HG03439 (cell line): Measurements from ENCODE around the gene NTMT1.
"Not testable (repeated sequence)": the region's sequence is repeated elsewhere in the genome, so short reads cannot be mapped to it uniquely, and the experiment has no call there.

Experiments
- ATAC-seq: cut with Tn5 transposase; IDR thresholded peaks from one replicate; pipeline ENCODE4 v1.9.1; 2021; ENCODE audit warnings: mild to moderate bottlenecking, moderate library complexity; ENCODE audit not compliant: unreplicated experiment

NTMT1 gene, protein sequence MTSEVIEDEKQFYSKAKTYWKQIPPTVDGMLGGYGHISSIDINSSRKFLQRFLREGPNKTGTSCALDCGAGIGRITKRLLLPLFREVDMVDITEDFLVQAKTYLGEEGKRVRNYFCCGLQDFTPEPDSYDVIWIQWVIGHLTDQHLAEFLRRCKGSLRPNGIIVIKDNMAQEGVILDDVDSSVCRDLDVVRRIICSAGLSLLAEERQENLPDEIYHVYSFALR

DNA sequence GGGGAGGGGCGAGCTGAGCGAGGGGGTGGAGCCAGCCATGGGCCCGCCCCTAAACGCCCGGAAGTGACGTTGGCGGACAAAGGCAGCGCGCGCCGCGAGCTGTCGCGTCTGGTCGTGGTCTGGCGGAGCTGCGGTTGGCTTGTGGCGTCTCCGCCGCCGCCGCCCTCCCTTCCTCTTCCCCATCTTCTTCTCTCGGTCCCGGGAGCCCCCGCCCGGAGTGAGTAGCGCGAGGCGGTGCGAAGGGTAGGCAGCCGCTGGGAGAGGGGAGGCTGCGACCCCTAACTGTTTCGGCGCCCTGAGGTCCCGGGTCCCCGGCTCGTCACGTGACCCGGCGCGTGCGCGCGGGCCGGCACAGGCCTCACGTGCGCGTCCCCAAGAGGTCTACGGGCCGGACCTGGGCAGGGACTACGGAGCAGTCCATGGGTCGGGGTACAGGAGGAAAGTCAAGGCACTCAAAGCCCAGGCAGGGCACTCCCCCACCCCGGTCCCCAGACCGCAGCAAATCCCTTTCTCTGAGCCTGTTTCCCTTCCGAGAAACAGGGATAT lies at the start of gene NTMT1:
Gene NTMT1 (plus strand): TSS at position 85 of the 546 bp plus-strand sequence. CDS start 6,541 bp downstream, outside the sequence.
- peak; percentile 71 for ATAC-seq

DNA sequence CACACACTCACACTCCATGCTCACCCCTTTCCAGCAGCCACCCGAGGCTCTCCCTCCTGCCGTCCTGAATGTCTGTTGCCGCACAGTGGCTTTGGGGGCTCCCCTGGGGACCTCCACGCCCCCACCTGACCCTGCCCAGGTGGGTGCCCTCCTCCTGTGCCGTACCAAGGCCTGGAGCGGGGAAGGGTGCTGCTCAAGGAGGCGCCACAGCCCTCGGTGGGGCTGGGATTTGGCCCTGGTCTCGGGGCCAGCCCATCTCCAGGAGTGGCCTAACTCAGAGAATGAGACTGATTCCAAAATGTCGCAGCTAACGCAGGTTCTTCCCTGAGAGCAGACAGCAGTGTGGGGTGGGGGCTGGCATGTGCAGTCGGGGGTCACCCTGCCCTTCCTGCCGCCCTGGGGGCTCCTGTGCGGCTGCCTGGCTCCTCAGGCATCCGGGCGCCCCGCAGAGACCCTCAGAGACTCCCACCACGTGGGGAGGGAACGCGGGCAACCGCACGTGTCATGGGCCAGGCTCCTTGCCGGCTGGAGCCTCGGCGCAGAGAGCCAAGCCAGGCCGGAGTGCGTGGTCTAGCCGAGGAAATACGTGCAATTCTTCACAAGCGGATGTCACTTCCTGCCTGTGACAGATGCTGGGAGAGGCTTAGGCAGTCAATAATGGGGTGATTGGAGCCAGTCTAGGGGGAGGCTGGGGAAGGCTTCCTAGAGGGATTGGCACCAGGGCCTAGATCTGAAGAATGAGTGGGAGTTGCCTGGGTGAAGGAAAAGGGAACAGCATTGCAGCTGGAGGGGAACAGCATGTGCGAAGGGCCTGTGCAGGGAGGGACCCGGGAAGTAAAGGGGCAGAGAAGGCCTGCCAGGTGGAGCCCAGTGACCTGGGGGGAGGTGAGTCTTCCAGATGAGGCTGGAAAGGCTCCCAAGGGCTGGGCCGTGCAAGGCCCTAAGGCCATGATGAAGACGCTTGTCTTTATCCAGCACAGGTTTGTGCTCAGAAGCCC lies 49.1 kb upstream of the NTMT1 start:
- ATAC-seq = no peak

DNA sequence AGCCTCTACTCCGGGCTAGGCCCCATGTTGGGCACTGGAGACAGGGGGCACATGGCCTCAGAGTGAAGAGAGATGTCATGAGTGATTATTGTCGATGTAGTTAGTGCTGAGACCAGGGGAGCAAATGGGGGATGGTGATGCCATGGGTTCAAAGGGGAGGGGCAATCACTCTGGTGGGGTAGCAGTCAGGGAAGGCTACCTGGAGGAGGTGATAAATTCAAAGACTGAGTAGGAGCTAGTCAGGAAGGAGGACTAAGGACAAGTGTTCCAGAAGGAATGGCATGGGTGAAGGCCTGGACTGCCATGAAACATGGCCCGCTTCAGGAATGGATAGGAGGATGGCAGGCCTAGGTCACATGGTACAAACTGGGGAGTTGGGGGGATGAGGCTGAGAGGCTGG lies 46.7 kb upstream of the NTMT1 start:
- no peak for ATAC-seq

DNA sequence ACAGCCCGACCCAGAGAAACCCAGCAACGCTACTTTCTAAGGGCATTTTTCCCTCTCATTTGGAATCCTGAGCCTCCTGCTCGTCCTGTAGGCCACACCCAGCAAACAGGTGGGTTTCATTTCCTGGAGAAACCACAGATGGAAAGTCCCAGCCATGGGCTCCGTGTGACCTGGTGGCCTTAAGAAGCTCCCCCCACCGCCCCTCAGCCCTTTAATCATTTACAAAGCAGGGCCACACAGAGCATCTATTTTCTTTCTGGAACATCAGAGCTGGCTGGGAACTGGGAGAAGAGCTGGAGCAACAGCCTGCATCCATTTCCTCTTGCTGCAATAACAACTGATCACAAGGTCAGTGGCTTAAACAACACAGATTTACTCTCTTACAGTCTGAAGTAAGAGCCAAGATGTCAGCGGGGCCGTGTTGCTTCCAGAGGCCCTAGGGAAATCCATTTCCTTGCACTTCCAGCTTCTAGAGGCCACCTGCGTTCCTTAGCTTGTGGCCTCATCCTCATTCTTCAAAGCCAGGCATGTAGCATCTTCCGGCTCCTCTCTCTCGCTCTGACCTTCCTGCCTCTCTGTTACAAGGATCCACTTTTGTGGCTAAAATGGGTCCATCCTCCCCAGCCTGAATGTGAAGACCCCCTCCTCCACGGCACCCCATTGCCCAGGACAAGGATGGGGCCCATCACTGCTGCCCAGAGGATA lies 45.6 kb upstream of the NTMT1 start:
- ATAC-seq = no peak

DNA sequence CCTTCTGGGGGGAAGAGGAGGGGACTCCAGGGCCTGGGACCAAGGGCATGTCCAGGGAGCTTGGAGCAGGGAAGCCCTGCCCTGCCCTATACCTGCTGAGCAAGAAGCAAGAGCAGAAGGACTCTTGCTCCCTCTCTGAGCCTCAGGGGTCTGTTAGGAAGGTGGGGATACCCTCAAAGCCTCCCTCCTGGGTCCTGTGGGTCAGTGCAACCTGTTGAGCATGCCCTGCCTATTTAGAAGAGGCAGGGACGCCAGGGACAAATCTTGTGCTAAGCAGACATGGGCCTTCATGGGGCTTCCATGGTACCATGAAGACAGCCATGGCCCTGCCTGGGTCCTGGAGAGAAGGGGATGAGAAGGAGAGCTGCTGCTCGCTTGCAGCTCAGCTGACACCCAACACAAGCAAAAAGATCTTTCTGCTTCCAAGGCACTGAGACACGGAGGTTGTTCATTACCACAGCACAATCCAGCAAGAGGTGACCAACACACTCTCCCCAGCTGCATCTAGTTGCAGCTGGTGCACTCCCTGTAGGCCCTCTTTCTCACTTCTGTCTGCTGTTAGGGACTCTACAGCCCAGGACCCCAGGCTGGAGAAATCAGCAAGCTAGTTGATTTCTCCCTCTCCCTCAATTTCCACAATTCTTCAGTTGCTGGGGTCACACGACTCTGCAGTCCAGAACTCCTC lies 44.3 kb upstream of the NTMT1 start:
- ATAC-seq = no peak

DNA sequence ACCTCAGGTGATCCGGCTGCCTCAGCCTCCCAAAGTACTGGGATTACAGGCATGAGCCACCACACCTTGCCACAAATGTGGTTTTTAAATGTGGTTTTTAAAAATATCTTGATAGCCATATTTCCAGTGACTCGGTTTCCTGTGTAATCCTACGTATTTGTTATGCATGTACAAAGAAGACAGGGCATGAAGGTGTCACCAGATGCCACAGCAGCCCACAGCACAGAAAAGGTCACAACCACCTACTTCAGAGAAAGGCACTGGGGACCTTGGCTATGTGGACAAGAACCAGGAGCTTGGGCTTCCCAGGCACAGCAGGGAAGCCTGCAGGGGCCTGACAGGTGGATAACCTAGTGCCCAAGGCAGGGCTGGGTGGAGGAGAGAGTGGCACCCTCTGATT lies 43.1 kb upstream of the NTMT1 start:
- no peak for ATAC-seq

DNA sequence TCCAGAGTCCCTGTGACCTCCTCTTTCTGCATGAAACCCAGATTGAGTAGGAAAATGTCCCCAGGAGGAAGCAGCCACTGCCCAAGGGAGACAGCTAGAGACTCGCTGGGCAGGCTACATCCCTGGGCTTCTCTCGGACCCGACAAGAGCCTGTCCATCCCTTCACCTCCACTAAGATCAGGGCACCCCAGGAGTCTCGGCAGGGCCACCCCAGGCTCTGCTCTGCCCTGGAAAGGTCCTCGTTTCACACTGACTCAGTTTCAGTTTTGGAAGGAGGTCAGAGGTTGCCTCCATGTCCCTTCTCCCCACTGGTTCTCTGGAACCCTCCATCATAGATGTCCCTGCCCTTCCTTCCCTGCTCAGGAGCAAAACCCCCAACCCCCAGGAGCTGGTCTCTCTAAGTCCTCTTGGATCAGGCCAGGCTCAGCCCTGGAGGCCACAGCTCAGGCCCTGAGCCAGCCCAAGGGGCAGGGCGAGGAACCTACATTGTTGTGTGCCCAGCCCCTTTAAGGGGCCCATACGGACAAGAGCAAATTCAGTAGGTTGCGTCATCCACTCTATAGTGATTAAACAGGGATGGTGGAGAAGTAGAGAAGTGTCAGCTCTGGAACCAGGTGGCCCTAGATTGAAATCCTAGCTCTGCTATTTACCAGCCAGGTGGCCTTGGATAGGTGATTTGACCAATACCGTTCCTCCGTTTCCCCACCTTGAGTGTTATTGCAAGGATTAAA lies 42.5 kb upstream of the NTMT1 start:
- ATAC-seq = no peak

DNA sequence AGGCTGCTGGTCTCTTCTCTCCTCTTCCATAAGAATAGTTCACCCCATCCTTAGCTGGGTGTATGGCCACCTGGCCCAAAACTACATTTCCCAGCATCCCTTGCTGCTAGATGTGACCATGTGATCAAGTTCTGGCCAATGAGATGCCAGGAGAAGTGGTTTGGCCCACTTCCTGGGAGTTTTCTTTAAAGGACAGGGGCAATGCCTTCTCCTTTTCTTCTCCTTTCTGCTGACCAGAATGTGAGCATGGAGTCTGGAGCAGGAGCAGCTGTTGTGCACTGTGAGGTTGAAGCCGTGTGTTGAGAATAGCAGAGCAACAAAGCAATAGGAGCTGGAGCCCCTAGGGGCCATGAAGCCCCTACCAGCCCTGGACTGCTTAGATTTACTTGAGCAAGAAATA lies 41.8 kb upstream of the NTMT1 start:
- no peak for ATAC-seq

DNA sequence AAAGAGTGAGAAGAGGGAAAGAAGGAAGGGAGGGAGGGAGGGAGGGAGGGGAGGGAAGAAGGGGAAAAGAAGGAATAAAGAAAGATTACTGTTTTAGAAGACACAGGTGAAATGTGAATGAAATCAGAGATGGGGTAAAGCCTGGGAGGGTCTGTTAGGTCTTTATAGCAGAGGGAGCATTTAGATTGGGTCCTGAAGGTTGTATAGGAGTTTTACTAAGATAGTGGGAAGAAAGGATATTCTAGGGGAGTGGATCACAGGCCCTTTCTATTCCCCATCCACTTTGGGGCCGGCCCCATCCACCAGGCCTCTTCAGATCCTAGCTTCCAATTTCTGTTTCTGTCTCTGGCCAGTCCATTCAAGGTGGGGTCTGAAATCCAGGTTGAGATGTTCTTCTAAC lies 40.6 kb upstream of the NTMT1 start:
- no peak for ATAC-seq

DNA sequence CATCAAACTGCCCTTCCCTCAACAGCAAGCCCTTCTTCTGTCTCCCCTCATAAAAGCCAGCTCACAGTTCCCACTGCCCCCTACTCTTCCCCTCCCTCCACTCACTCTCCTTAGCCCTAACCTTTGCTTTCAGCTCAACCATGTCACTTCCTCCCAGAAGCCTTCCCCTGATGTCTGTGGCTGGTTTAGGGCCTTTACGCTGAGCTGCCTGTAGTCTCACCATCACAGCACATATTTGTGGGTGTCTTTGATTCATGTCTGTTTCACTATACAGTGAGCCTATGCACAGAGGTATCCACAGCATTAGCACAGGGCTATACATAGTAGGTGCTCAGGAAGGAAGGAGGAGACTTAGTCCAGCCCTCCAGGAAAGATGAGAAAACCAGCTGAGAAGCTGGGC lies 39.7 kb upstream of the NTMT1 start:
- no peak for ATAC-seq

DNA sequence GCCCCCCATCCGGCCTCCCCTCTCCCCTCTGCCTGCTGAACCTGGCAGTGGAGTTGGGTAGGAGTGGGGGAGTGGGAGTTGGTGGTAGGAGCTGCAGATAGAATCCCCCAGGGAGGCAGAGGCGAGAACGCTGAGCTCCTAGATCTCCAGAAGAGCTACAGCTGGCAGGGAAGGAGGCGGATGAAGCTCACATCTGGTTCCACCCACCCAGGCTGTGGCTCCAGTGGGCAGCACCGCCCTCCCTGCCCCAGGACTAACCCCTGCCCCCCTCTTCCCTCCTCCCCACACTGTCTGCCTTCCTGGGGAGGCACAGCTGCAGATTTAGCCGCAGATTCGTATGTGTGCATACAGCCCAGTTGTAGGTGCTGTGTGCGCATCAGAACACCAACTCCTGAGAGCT lies 39.3 kb upstream of the NTMT1 start:
- ATAC-seq = no peak

DNA sequence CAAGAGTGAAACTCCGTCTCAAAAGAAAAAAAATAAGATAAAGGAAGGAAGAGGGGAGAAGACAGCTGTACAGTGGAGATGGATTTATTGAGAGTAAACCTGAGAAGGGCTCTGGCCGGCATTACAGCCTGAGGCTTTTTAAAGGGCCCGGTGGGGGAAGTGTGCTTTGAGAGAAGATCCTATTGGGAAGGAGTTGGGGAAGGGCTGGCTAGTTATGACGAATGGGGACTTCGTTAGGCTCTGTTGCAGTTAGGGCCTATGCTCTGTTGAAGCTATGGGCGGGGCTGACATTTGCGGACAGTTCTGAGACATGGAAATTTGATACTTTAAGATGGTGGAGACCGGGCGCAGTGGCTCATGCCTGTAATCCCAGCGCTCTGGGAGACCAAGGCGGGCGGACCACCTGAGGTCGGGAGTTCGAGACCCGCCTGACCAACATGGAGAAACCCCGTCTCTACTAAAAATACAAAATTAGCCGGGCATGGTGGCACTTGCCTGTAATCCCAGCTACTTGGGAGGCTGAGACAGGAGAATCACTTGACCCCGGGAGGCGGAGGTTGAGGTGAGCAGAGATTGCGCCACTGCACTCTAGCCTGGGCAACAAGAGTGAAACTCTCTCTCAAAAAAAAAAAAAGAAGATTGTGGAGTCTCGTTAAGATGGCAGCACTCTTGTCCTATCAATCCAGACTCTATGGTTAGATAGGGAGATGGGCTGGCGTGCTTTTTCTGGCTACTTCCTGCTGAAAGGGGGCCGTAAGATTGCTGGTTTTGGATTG lies 38.3 kb upstream of the NTMT1 start:
- ATAC-seq = no peak

DNA sequence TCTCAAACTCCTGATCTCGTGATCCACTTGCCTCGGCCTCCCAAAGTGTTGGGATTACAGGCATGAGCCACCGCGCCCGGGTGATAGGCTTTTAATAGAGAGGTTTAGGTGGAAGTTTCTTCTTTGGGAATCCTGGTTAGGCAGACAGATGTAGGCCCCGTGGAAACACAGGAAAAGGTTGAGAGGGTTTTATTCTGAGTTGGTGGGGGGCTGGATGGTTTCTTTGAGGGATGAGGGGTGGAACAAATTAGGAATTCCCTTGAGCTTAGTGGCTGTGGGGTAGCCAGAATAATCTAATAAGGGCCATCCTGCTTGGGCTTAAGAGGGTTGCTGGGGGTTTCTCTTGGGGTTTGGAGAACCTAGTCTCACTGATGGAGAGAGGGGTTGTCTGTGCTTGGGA lies 35.5 kb upstream of the NTMT1 start:
- no peak for ATAC-seq

DNA sequence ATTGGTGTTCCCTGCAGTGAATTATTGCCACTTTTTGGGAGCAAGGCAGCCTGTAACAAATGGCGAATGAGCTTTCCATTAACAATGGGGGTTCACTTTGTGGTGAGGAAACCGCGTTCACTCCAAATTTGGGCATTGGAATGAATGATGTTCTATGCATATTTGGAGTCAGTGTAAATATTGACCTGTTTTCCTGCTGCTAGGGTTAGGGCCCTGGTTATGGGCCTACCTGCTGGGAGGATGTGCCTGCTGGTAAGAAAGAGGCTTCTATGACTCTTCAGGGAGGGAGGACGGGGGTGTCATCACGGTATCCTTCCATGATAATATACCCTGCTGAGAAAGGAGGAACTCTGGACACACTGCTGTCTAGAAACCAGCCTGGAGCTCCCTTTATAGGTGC lies 34.0 kb upstream of the NTMT1 start:
- ATAC-seq = no peak

DNA sequence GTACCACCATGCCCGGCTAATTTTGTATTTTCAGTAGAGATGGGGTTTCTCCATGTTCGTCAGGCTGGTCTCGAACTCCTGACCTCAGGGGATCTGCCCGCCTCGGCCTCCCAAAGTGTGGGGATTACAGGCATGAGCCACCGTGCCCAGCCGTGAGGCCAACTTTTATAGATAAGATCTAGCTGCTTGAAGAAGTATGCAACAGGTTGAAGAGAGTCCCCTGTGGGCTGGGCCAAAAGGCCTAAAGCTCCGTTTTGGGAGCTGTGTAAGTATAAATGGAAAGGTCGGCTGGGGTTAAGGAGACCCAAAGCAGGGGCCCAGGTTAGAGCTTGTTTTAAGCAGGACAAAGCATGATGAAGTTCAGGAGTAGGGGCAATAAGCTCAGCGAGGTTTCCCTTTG lies 33.2 kb upstream of the NTMT1 start:
- not testable (repeated sequence) for ATAC-seq

DNA sequence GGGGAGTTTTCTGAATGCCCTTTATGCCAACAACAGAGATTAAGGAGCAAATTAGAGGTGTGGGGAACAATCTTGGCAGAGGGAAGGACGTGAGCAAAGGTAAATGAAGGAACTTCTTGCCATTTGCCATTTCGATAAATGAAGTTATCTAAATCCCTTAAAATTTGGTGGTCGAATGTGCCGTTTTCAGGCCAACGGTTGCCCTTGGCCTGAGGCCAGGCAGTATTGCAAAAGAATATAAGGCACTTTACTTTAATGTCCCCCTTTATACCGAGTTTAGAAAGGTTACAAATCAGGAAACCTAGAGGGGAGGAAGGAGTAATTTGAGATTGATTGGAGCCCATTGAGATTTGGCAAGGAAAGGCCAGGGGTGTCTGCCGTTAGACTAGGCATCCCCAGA lies 31.3 kb upstream of the NTMT1 start:
- ATAC-seq = no peak

DNA sequence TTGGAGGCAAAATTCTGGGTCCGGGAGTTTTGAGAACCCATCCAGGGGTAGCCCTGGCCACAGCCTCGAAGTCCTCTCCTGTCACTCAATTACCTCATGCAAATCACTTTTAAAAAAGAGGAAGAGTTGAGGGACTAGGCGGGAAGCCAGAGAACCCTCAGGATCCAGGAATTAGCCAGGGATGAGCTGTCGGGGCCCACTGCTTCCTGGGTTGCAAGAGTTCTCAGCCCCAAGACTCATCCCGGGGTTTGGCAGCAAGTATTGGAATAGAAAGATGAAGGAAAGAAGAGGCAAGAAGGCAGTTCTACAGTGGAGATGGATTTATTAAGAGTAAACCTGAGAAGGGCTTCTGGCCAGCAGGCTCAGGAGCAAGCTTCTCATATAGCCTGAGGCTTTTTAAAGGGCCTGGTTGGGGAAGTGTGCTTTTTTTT lies 30.6 kb upstream of the NTMT1 start:
- no peak for ATAC-seq

DNA sequence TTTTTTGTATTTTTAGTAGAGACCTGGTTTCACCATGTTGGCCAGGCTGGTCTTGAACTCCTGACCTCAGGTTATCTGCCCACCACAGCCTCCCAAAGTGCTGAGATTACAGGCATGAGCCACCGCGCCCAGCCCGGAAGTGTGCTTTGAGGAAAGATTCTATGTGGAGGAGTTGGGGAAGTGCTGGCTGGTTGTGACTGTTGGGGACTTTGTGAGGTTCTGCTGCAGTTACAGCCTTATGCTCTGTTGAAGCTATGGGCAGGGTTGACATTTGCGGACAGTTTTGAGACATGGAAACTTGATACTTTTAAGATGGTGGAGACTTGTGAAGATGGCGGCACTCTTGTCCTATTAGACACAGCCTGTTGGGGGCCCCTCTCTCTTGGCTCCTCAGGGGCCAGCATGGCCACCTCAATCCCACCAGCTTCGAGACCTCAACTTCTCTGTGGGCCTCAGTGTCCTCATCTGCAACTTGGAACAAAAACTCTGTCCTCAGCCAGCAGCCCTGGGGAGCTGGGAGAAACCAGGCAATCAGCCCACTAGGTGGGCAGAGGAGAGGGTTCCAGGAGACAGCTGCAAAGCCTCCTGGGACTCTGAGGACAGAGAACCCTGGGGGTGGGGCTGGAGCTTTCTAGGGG lies 29.9 kb upstream of the NTMT1 start:
- no peak for ATAC-seq
